Chondrocyte (in vitro differentiated cells): ENCODE measurements around the gene DNM1L. TPM values are rescaled to one million over a fixed set of nuclear protein-coding genes. Genes with fewer than 3 reads are reported as not detected.
"Not testable (repeated sequence)": the region's sequence is repeated elsewhere in the genome, so short reads cannot be mapped to it uniquely, and the experiment has no call there.

Experiments
- DNase-seq: peaks from one replicate; pipeline ENCODE4 v3.0.0; 2021; ENCODE audit warnings: mixed read lengths, low spot score
- H3K27ac Mint-ChIP-seq: one replicate; pipeline ENCODE4 v1.8.0; 2021; ENCODE audit warnings: mild to moderate bottlenecking, moderate library complexity, mixed read lengths; ENCODE audit not compliant: unreplicated experiment
- H3K27me3 Mint-ChIP-seq: 2 replicates; pipeline ENCODE4 v1.8.0; 2021; ENCODE audit warnings: low read depth, mixed read lengths
- H3K36me3 Mint-ChIP-seq: 2 replicates; pipeline ENCODE4 v1.8.0; 2021; ENCODE audit warnings: low read depth, mixed read lengths
- H3K4me1 Mint-ChIP-seq: 2 replicates; pipeline ENCODE4 v1.8.0; 2021; ENCODE audit warnings: low read depth, mild to moderate bottlenecking, mixed read lengths
- H3K4me3 Mint-ChIP-seq: one replicate; pipeline ENCODE4 v1.8.0; 2021; ENCODE audit warnings: mild to moderate bottlenecking, moderate library complexity, mixed read lengths; ENCODE audit not compliant: unreplicated experiment
- H3K9me3 Mint-ChIP-seq: 2 replicates; pipeline ENCODE4 v1.8.0; 2021; ENCODE audit warnings: low read depth, mixed read lengths
- CTCF ChIP-seq: fragments of 200-600 bp; sonication (generic); IDR thresholded peaks from 2 replicates; pipeline ENCODE4 v1.5.0; 2021; ENCODE audit warnings: antibody characterized with exemption, mild to moderate bottlenecking, moderate library complexity
- total RNA-seq: library from RNA; stranded (reverse); gene quantifications from 3 replicates; pipeline ENCODE4 v1.2.1, GENCODE V29; 2021

Gene DNM1L
- total RNA-seq, 1 donor from 2014 or later = 67.0 TPM

- Mint-ChIP-seq H3K27me3 (no peaks in the 10 kb centered on the region), H3K9me3 (peaks cover 14% of the 10 kb centered on the region), H3K27ac (peak overlapping the region; percentile 32), H3K4me3 (no peak overlapping the region), H3K36me3 (peaks cover 11% of the 10 kb centered on the region), H3K4me1 (peaks cover 14% of the 10 kb centered on the region)
- no peak for DNase-seq
- no peak for TF ChIP-seq CTCF
These were observed 13.3 kb downstream of the DNM1L start for GRCh38 chr12:32692358-32692757.

- Mint-ChIP-seq H3K4me1 (peaks cover 16% of the 10 kb centered on the region), H3K36me3 (peaks cover 11% of the 10 kb centered on the region), H3K27me3 (no peaks in the 10 kb centered on the region), H3K4me3 (no peak overlapping the region), H3K27ac (no peak overlapping the region), H3K9me3 (peaks cover 14% of the 10 kb centered on the region)
- no peak for DNase-seq
- no peak for TF ChIP-seq CTCF
These were observed 13.9 kb downstream of the DNM1L start for GRCh38 chr12:32693036-32693435.

- no peak overlapping the region for H3K4me3 Mint-ChIP-seq
- H3K27ac Mint-ChIP-seq = no peak overlapping the region
- DNase-seq = no peak
- H3K27me3 Mint-ChIP-seq = no peaks in the 10 kb centered on the region
- TF ChIP-seq CTCF = no peak
- peaks cover 14% of the 10 kb centered on the region for H3K9me3 Mint-ChIP-seq
- H3K4me1 Mint-ChIP-seq = peaks cover 16% of the 10 kb centered on the region
- peaks cover 11% of the 10 kb centered on the region for H3K36me3 Mint-ChIP-seq
These were observed 16.7 kb downstream of the DNM1L start for GRCh38 chr12:32695787-32696186.

GRCh38 chr12:32697445-32697844 is 18.3 kb downstream of the DNM1L start:
- Mint-ChIP-seq H3K27ac (no peak overlapping the region), H3K27me3 (no peaks in the 10 kb centered on the region), H3K4me1 (peaks cover 8% of the 10 kb centered on the region), H3K4me3 (no peak overlapping the region), H3K36me3 (peaks cover 13% of the 10 kb centered on the region), H3K9me3 (peaks cover 14% of the 10 kb centered on the region)
- no peak for DNase-seq
- TF ChIP-seq CTCF = no peak

- no peak overlapping the region for H3K4me3 Mint-ChIP-seq
- DNase-seq = no peak
- H3K4me1 Mint-ChIP-seq = peaks cover 6% of the 10 kb centered on the region
- peaks cover 13% of the 10 kb centered on the region for H3K36me3 Mint-ChIP-seq
- H3K9me3 Mint-ChIP-seq = peaks cover 14% of the 10 kb centered on the region
- no peak overlapping the region for H3K27ac Mint-ChIP-seq
- H3K27me3 Mint-ChIP-seq = no peaks in the 10 kb centered on the region
- no peak for TF ChIP-seq CTCF
These were observed 19.2 kb downstream of the DNM1L start for GRCh38 chr12:32698285-32698684.

GRCh38 chr12:32699437-32699836 is 20.3 kb downstream of the DNM1L start:
- not testable (repeated sequence) for H3K27me3 Mint-ChIP-seq, DNase-seq, H3K4me1 Mint-ChIP-seq, H3K27ac Mint-ChIP-seq, H3K4me3 Mint-ChIP-seq
- Mint-ChIP-seq H3K36me3 (peaks cover 13% of the 10 kb centered on the region), H3K9me3 (peaks cover 14% of the 10 kb centered on the region)
